NCI-H748 (cell line): Measurements from ENCODE around the gene HPGDS.
A peak's percentile ranks its signal among the peaks of the same experiment; 100 is the strongest.
"Not testable (repeated sequence)": the region's sequence is repeated elsewhere in the genome, so short reads cannot be mapped to it uniquely, and the experiment has no call there.

ENCODE experiments used
- DNase-seq: peaks from one replicate; lab custom pipeline; 2025; ENCODE audit not compliant: unreplicated experiment; lab: John Stamatoyannopoulos, UW

The HPGDS gene

DNA sequence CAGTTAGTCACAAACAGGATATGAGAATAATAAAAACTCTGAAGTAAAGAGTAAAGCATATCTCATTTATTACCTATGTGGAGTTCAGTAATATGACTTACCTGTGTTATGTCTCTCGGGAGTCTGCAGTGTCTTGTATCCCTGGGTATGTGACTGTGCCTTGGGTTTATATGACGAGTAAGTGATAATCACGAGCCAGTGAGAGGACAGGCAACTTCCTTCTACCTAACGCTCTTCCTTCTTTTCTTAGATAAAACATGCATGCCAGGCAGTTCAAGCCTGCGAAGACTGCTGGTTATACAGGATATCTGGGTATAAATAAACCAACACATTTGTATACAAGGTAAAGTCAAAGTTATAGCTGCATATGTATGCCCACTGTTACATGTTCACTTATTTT, at the start of gene HPGDS:
Gene HPGDS (minus strand): TSS at position 143 of the 400 bp plus-strand sequence. CDS start 8,207 bp downstream, outside the sequence.
- no peak for DNase-seq

- DNase-seq = peak; percentile 5
Observed at GRCh38 chr4:94390804-94391410, 48.3 kb upstream of the HPGDS start.

DNA sequence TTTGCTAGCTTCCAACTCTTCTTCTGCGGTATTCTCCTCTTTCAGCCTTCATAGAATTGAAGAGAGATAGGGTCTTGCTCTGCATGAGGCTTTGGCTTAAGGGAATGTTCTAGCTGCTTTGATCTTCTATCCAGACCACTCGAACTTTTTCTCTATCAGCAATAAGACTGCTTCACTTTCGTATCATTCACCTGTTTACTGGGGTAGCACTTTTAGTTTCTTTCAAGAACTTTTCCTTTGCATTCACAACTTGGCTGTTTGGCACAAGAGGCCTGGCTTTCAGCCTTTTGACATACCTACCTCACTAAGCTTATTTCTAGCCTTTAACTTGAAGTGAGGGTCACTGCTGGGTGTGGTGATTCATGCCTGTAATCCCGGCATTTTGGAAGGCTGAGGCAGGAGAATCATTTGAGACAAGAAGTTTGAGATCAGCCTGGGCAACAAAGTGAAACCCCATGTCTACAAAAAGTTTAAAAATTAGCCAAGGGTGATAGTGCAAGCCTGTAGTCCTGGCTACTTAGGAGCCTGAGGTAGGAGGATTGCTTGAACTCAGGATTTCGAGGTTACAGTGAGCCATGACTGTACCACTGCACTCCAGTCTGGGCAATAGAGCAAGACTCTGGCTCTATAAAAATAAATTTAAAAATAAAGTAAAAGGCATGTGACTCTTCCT, 47.1 kb upstream of the HPGDS start:
- no peak for DNase-seq

- DNase-seq = not testable (repeated sequence)
Observed at GRCh38 chr4:94387965-94388364, 45.3 kb upstream of the HPGDS start.

DNA sequence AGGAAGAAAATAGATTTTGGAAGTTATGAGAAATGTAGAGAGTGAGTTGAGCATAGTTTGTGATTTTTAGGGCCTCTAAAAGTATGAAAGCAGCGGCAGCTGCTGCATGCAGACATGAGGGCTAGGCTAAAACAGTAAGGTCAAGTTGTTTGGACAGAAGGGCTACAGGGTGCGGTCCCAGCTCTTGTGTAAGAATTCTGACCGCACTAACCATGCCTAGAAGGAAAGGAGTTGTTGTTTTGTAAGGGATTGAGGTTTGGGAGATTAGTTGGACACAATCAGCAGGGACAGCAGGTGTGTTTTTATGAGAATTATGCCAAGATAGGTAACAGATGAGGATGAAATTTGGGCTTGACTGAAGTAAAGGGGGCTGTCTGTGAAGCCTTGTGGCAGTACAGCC, 42.8 kb upstream of the HPGDS start:
- DNase-seq = not testable (repeated sequence)

- not testable (repeated sequence) for DNase-seq
Observed at GRCh38 chr4:94382891-94383290, 40.3 kb upstream of the HPGDS start.

DNA sequence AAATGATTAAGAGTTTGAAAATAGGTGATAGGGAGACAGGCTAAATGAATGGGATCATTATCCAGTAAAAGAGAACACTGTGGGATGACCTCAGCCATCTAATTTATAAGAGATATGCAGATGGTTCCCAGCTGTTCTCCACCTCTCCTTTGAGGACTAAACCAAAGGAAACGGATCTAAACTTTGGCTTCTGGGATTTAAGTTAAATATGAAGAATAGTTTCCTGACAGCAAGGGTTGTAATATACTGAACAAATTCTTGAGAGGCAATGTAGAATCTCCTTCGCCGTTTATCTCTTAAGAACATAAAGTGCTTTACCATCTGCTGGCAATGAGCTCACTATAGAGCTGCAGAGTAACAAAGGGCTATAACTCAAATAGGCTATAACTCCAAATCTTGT, 35.4 kb upstream of the HPGDS start:
- no peak for DNase-seq

DNA sequence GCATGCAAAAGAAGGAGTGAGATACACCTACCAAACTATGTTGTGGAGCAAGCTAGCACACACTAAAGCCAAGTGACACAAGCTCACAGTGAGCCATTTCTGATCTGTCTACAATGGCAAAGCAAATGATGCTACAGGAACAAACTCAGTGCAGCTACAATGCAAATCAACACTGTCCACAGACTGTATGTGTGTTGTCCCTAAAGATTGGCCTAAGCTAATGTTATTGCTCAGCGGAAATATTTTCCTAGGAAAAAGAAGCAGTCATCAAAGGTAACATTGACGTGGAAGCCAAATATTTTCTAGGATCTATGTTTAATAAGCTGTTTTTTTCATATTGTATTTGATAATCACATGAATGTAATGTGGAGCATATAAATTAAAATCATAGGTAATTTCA, 34.7 kb upstream of the HPGDS start:
- no peak for DNase-seq

GRCh38 chr4:94375364-94375763, 32.7 kb upstream of the HPGDS start:
- no peak for DNase-seq

- no peak for DNase-seq
Observed at GRCh38 chr4:94373752-94374151, 31.1 kb upstream of the HPGDS start.

GRCh38 chr4:94372991-94373390, 30.4 kb upstream of the HPGDS start:
- DNase-seq = no peak

- no peak for DNase-seq
Observed at GRCh38 chr4:94372228-94372978, 29.8 kb upstream of the HPGDS start.

DNA sequence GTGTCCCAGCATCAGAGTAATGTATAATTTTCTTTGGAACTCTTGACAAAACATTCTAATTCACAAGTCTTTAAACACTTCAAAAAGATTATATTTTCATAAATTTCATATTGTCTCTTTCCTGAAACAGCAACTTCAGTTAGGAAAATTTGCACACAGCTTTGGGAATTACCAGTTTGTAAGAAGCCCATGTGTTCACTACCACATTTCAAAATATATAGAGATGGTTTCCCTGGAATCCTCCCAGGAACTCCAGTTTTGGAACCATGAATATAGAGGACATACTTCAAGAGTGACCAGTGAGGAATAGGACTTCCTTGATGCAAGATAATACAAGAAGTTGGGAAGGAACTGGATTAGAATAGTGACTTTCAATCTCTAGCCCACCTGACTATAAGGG, 28.7 kb upstream of the HPGDS start:
- no peak for DNase-seq

- no peak for DNase-seq
Observed at GRCh38 chr4:94370533-94371254, 28.1 kb upstream of the HPGDS start.

- DNase-seq = no peak
Observed at GRCh38 chr4:94369046-94369445, 26.4 kb upstream of the HPGDS start.

- no peak for DNase-seq
Observed at GRCh38 chr4:94368459-94368858, 25.8 kb upstream of the HPGDS start.

- no peak for DNase-seq
Observed at GRCh38 chr4:94365304-94365703, 22.7 kb upstream of the HPGDS start.

- no peak for DNase-seq
Observed at GRCh38 chr4:94364527-94364926, 21.9 kb upstream of the HPGDS start.

GRCh38 chr4:94363136-94363655, 20.6 kb upstream of the HPGDS start:
- DNase-seq = no peak

- no peak for DNase-seq
Observed at GRCh38 chr4:94359838-94360237, 17.2 kb upstream of the HPGDS start.

GRCh38 chr4:94359221-94359620, 16.6 kb upstream of the HPGDS start:
- DNase-seq = no peak
